ENCODE measurements around the gene KCNC4.

Gene KCNC4

GRCh38 chr1:110259770-110260169, 49.7 kb downstream of the KCNC4 start:
- DNase-seq: no peak

All from T1000 (cell line).